ENCODE results near the gene SEZ6L2. TPM values are rescaled to one million over a fixed set of nuclear protein-coding genes. Genes with fewer than 3 reads are reported as not detected.

The SEZ6L2 gene
- total RNA-seq, 4 donors from 2014 or later, result 0.52 to 19.4 (median 4.6) TPM; not detected in 1

DNA sequence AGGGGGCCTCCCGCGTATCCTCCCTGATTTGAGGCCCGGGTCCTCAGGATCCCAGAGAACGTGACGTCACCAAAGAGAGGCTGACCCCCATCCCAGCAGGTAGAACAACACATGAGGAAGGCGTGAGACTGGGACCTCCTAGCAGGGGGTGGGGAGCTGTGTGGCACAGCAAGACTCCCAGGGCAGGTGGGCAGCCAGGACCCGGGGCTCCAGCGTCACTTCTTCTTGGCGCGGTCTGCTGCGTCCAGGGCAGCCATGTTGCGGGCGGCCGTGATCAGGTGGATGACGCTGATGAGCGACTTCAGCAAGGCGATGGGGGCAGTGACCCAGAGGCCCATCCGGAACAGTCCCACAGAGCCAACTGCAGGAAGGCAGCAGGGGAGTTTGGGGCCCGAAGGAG, 40.4 kb downstream of the SEZ6L2 start:
- H3K9me3 ChIP-seq, result no peaks in the 10 kb centered on the region
- no peaks in the 10 kb centered on the region for H3K36me3 ChIP-seq
- no peaks in the 10 kb centered on the region for H3K27me3 ChIP-seq
- H3K27ac ChIP-seq, result no peak overlapping the region
- TF ChIP-seq POLR2A (IDR thresholded peaks at IDR 0.05), result no peak
- TF ChIP-seq, protein P1, sequence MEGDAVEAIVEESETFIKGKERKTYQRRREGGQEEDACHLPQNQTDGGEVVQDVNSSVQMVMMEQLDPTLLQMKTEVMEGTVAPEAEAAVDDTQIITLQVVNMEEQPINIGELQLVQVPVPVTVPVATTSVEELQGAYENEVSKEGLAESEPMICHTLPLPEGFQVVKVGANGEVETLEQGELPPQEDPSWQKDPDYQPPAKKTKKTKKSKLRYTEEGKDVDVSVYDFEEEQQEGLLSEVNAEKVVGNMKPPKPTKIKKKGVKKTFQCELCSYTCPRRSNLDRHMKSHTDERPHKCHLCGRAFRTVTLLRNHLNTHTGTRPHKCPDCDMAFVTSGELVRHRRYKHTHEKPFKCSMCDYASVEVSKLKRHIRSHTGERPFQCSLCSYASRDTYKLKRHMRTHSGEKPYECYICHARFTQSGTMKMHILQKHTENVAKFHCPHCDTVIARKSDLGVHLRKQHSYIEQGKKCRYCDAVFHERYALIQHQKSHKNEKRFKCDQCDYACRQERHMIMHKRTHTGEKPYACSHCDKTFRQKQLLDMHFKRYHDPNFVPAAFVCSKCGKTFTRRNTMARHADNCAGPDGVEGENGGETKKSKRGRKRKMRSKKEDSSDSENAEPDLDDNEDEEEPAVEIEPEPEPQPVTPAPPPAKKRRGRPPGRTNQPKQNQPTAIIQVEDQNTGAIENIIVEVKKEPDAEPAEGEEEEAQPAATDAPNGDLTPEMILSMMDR (IDR thresholded peaks at IDR 0.05), result no peak
- no peak for DNase-seq
- H3K4me1 ChIP-seq, result peaks cover 0 to 15% of the 10 kb centered on the region in 2 donors
- intact Hi-C loops (cut with DNase I; ENCODE audit: low total_unique reads), result no loop called here
- H3K4me3 ChIP-seq, result no peak overlapping the region

DNA sequence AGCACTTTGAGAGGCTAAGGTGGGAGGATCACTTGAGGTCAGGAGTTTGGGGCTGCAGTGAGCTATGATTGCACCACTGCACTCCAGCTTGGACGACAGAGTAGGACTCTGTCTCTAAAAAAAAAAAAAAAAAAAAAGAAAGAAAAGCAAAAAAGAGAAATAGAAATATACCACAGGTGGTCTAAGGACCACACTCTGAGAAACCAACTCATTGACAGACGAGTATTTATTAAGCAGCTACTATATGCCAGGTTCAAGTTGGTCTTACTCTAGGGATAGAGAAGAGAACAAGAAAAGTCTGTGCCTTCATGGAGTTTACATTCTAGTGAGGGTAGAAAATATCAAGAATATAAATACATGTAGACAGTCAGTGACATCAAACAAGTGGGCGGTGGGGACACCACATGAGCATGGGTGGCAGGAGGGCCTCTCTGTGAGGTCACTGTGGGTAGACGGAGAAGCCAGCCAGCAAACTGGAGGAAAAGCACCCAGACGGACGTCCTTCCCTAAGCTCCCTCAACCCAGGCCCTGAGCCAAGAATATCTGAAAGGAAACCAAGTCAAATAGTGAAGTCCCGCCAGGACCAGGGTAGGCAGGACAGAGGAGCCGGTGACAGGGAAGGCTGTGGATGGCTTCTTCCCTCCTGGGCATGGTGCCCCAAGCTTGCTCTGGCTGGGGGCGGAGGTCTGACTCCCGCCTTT, 41.1 kb downstream of the SEZ6L2 start:
- no peak overlapping the region for H3K4me3 ChIP-seq
- TF ChIP-seq, protein P1 (IDR thresholded peaks at IDR 0.05), result no peak
- no peak for TF ChIP-seq POLR2A (IDR thresholded peaks at IDR 0.05)
- no peak overlapping the region for H3K27ac ChIP-seq
- H3K27me3 ChIP-seq, result no peaks in the 10 kb centered on the region
- H3K9me3 ChIP-seq, result no peaks in the 10 kb centered on the region
- H3K4me1 ChIP-seq, result peaks cover 0 to 15% of the 10 kb centered on the region in 2 donors
- no peak for DNase-seq
- no peaks in the 10 kb centered on the region for H3K36me3 ChIP-seq
- intact Hi-C loops (cut with DNase I; ENCODE audit: low total_unique reads), result no loop called here

DNA sequence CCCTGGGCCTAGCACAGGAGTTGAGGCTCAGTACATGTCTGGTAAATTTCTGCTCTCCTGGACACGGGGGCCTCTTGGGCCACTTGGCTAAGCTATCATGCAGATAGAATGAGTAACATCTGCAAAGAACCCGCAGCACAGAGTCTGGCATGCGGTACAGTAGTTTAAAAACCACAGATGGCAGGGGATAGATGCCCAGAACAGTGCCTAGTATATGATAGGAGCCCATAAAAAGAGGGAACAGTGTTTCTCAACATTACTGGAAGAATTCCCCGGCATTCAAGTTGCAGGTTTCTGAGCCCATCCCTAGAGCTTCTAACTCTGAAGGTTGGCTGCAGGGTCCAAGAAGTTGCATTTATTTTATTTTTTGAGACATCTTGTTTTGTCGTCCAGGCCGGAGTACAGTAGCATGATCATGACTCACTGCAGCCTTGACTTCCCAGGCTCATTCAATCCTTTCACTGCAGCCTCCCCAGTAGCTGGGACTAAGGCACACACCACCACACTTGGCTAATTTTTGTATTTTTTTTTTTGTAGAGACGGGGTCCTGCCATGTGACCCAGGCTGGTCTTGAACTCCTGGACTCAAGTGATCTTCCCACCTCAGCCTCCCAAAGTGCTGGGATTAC, 42.1 kb downstream of the SEZ6L2 start:
- Histone ChIP-seq H3K9me3 (no peaks in the 10 kb centered on the region), H3K4me1 (peaks cover 0 to 15% of the 10 kb centered on the region in 2 donors), H3K4me3 (no peak overlapping the region), H3K27me3 (no peaks in the 10 kb centered on the region), H3K36me3 (no peaks in the 10 kb centered on the region), H3K27ac (no peak overlapping the region)
- TF ChIP-seq, protein P1 (IDR thresholded peaks at IDR 0.05), result no peak
- TF ChIP-seq POLR2A (IDR thresholded peaks at IDR 0.05), result no peak
- no peak for DNase-seq
- intact Hi-C loops (cut with DNase I; ENCODE audit: low total_unique reads), result no loop called here

DNA sequence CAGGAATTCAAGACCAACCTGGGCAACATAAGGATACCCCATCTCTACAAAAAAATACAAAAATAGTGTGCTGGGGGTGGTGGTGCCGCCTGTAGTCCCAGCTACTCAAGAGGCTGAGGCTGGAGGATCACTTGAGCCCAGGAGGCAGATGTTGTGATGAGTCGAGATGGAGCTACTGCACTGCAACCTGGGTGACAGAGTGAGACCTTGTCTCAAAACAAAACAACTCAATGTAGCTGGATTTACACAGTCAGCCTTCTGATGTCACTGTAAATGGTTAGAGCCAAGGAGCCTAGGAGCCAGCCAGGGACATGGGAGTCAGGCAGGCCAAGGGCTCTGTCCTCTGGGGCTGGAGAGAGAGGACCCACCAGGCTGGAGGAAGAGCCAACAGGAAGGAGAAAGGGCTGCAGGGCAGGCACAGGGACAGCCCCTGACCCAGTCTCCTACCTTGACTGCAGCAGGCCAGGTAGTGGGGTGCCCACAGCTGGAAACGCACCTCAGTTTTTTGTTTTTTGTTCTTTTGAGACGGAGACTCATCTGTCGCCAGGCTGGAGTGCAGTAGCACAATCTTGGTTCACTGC, 44.7 kb downstream of the SEZ6L2 start:
- Histone ChIP-seq H3K4me1 (no peaks in the 10 kb centered on the region), H3K27me3 (no peaks in the 10 kb centered on the region), H3K4me3 (no peak overlapping the region), H3K9me3 (no peaks in the 10 kb centered on the region), H3K36me3 (no peaks in the 10 kb centered on the region), H3K27ac (no peak overlapping the region)
- no peak for DNase-seq
- no peak for TF ChIP-seq POLR2A (IDR thresholded peaks at IDR 0.05)
- TF ChIP-seq, protein P1 (IDR thresholded peaks at IDR 0.05), result no peak
- intact Hi-C loops (cut with DNase I; ENCODE audit: low total_unique reads), result no loop called here

DNA sequence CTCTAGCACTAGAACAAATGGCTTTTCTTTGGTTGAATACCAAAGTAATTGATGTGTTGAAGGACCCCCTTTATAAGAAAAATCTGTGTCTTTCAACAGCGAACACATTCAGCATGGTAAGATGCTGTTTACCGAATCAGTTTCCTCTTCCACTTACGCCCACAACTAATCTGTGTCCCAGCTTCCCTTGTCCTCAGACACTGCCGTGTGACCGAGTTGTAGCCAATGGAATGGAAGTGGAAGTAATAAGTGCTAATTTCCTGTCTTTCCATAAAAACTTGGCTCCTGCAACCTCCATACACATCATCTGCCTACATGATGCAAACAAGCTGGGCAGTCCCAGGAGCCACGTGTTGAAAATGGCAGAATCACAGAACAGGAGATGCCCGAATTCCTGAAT, 46.7 kb downstream of the SEZ6L2 start:
- H3K4me3 ChIP-seq, result no peak overlapping the region
- no peak for DNase-seq
- intact Hi-C loops (cut with DNase I; ENCODE audit: low total_unique reads), result no loop called here
- no peaks in the 10 kb centered on the region for H3K9me3 ChIP-seq
- peak overlapping the region in 1 of 2 donors; percentile 17 for H3K27ac ChIP-seq
- TF ChIP-seq, protein P1 (IDR thresholded peaks at IDR 0.05), result no peak
- no peak for TF ChIP-seq POLR2A (IDR thresholded peaks at IDR 0.05)
- no peaks in the 10 kb centered on the region for H3K36me3 ChIP-seq
- H3K27me3 ChIP-seq, result no peaks in the 10 kb centered on the region
- no peaks in the 10 kb centered on the region for H3K4me1 ChIP-seq
